Activated CD4-positive, alpha-beta T cell treated with anti-CD3 and anti-CD28 coated beads for 48 hours (primary cell): ENCODE data around the gene GGA1.
A peak's percentile ranks its signal among the peaks of the same experiment; 100 is the strongest.

Experiments used
- DNase-seq: peaks from one replicate; pipeline ENCODE4 v3.0.0-alpha.2; 2020

Gene GGA1, protein sequence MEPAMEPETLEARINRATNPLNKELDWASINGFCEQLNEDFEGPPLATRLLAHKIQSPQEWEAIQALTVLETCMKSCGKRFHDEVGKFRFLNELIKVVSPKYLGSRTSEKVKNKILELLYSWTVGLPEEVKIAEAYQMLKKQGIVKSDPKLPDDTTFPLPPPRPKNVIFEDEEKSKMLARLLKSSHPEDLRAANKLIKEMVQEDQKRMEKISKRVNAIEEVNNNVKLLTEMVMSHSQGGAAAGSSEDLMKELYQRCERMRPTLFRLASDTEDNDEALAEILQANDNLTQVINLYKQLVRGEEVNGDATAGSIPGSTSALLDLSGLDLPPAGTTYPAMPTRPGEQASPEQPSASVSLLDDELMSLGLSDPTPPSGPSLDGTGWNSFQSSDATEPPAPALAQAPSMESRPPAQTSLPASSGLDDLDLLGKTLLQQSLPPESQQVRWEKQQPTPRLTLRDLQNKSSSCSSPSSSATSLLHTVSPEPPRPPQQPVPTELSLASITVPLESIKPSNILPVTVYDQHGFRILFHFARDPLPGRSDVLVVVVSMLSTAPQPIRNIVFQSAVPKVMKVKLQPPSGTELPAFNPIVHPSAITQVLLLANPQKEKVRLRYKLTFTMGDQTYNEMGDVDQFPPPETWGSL

DNA sequence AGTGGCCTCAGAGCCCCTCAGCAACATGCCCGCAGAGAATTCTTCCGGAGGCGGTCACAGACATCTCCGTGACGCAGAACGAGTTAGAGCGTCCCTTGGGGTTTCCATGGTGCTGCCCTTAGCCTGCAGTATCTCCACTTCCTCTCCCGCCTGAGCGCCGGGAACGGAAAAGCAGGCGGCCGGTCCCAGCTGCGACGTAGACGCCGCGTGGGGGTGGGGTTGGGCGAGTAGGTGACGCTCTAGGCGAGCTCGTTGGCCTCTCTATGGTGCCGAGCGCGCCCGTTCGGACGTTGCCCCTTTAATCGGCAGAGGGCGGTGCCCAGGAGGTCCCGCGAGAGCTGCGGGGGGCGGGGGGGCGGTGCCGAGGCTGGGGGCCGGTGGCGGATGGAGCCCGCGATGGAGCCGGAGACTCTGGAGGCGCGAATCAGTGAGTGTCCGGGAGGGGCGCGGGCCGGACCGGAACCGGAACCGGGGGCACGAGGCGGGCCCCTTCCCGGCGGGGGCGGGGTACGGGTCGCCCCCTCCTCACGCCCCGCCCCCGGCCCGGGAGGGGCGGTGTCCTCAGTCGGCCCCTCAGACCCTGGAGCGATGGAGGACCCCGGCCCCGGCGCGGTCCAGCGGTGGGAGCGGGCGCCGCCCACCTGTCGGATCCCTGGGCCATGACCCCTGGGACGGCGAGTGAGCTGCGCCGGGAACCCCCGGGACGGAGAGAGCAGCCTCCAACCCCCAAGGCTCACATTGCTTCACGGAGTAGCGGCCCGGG lies at the start of gene GGA1:
Gene GGA1, plus strand, starts transcription at position 358 of the 763 bp plus-strand sequence. Its CDS starts 27 bp downstream, at position 385.
- DNase-seq = peak; percentile 97

DNA sequence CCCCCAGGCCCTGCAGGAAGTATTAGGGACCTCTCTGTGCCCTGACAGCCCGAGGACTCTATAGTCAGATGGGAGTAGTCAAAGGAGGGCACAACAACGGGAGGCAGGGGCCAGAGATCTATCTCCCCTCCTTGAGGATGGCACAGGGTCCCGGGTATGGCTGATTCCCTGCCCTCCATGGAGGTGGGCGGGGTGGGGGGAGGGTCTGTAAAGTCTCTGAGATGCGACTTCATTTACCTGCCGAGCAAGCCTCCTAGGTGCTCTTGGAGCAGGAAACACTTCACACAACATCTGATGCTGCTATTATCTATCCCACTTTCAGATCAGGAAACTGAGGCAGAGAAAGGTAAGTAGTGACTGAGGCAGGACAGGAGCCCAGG lies 49.1 kb upstream of the GGA1 start:
- no peak for DNase-seq

DNA sequence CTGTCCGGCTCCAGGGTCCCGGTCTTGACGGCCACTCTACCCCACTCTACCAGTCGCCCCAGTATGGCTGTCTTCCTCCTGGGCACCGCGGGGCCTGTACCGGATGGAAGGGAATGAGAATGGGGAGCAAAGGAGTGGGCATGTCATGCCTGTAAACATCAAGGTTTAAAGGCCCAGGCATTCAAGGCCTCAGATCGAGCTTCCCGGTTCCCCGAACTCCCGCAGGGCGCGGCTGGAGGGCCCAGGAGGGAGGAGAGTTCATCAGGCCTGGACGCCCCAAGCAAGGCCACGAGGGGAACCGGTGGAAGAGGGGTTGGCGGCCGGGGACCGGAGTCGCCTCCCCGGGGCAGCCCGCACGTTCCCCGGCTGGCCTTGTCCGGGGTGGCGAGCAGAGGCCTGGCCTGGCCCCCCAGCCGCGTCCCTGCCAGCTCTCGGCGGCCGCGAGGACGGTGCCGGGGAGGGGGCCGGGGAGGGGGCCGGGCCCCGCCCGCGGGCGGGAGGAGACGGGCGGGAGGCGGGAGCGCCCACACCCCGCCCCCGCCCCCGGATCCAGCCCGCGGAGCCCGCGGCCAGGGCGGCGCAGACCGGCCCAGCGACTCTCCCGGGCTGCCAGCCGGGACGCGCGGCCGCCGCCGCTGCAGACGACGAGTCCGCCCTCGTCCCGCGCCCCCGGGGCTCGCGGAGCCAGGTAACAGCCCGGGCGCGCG lies 48.6 kb upstream of the GGA1 start, which contains the start of gene CDC42EP1:
Gene CDC42EP1, plus strand, starts transcription at position 580 of the 707 bp plus-strand sequence. CDS start 5,870 bp downstream, outside the sequence.
- DNase-seq = no peak

DNA sequence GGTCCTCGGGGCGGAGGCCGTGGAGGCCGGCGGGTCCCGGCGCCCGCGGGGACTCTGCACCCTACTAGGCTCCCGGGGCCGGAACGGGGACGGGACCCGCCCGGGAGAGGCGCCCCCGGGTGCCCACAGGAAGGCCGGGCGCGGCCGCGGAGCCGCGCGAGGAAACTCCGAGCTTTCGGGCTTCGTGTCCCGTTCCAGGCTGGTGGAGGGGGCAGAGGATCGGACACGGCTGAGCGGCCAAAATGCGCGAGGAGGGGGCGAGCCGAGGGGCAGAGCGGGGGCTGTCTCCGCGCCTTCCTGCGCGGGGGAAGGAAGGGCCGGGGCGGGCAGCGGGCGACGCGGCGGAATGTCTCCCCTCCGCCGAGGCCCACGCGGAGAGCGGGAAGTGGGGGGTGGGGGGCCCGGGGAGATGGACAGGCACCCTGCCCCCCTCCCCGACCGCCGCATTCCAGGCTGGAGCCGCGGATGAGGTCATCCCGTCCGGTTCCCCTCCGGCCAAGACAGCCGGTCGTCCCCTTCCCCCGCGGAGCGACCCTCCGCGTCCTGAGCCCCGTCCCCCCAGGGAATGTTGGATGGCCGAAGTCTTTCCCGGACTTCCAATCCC lies 47.9 kb upstream of the GGA1 start:
- no peak for DNase-seq

DNA sequence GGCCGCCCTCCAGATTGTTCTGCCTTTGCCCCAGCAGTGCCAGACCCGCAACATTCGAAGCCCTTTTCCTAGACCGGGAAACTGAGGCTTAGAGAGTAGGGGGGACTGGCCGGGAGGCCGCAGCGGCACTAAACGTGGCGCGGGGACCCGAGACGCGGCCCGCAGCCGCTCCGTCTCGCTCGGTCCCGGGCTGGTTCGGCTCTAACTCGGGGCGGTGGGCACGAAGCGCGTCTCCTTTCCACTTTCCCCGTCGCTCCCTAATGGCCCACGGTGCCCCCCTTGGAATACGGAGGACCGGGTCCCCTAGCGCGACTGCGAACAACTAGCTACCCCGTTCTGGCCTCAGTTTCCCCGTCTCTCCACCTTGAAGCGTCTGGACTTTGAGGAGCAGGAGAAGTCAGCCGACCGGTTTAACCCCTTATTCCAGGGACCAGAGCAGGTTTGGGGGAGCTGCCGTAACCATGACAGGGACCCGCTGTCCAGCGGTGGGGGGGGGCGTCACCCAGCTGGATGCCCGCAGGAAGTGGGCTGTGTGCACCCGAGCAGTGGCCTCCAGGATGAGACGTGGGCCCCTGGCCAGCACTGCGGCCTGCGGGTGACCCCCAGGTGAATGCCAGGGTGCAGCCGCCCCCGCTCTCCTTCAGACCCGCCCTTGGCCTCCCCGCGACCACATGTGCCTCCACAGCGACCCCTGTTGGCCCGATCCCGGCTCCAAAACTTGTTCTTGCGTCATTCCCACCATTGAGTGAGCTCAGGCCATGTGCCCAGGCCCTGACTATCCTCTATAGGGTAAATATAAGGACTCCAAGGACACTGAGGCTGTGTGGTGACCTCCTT lies 47.2 kb upstream of the GGA1 start:
- DNase-seq = peak; percentile 92

DNA sequence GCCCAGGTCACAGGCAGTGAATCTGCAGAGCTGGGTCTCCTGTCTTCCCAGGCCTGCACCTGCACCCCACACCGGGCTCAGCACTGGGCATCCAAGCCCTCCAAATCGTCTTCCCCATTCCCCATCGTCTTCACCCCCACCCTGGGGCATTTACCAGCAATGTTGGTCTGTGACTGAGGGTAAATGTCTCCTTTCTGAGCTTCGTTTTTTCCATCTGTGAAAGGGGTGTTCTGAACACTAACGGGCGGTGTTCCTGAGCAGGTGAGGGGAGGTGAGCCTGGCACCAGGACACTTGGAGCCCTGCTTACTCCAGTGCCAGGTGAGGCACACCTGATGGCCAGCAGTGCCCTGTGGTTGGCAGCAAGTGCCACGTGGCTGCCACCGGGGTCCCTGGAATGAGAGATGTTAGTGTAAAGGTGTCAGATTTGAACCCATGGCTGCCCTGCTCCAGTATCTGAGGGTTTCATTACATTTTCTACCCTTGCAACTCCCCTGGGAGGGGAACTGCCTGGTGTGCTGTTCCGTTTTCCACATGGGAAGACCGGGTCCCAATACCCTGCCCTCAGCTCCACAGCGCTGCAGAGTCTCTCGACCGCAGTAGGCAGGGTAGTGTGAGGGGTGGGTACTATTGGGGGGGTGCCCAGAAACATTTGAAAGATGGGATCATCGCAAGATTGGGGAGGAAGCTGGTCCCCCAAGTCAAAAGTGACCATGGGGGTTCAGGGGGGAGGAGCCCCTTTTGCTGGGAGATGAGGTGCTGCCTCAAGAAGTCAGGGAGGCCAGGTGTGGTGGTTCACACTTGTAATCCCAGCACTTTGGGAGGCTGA lies 46.4 kb upstream of the GGA1 start:
- no peak for DNase-seq

DNA sequence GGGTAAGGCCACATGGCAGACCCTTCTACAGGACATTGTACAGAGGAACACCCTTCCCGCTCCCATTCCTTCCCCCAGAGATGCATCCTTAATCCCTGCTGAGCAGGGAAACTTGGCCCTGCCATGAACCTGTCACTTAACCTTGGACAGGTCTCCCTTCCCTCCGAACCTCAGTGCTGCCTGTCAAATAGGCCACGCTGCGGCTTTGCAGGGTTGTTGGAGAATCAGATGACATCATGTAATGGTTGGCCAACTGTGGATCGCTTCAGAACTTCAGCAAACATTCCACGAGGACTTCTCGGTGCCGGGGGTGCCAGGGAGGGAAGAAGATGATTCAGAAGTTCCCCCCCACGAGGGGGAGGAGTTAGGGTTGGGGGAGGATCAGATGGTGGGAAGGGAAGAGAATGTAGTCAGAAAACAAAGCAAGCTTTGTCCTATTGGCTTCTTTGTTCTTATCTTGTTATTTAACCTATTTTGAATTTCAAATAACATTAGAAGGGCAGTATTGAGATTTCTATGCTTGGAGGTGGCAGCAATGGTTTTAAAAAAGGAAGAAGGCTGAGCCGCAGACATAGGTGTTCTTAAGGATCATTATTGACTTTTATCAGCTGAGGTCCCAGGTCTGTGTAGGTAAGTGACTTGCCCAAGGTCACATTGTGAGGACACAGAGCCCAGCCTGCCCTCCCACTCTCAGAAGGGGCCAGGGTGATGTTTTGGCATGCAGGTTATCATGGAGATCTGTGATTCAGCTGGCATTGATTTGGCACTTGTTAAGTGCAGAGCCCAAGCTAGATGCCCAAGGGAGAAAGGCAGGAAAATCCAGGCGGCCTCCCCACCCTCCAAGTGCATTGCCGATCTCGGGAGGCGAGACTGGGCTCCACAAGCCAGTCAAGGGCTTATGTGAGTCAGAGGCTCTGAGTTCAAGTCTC lies 45.2 kb upstream of the GGA1 start:
- no peak for DNase-seq

DNA sequence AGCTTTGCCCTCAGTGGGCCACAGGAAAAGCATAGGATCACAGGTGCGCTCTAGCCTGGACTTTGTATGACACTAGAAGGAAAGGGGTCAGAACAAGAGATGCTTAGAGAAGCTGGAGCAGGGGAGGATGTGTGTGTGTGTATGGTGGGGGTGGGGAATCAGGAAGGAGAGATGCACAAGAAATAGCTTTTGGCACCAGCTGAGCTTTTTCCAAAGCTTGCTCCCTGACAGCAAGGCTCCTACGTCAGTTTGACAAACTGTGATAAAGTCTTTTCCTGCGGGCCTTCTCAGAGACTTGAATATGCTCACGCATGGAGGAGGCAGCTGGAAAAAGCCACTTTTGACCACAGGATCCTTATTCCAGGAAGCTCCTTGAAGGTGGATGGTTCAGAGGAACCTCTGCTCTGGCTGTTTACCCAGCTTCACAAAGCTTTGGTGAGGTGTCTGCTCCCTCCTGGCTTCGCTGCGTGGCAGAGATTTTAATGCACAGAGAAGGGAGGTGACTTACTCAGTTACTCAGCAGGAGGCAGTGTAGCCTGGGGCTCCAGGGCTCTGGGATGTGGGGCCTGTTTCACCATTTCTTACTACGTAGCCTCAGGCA lies 44.4 kb upstream of the GGA1 start:
- no peak for DNase-seq

DNA sequence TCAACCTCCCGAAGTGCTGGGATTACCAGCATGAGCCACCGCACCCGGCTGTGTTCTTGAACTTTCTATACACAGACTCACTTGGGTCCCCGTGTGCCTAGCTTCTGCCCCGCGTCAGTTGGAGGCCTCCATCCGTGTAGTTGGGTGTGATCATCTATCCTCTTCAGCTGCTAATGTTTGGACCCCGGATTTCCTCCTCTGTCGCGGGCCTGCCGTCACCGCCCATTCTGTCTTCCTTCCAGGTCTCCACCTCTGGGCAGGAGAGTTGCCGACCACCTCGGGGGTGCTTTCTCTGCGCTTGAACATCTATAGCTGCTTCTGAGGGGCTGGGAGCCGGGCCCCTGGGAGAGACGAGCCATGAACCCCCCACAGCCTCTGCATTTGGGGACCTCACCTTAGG lies 42.8 kb upstream of the GGA1 start:
- DNase-seq = no peak

DNA sequence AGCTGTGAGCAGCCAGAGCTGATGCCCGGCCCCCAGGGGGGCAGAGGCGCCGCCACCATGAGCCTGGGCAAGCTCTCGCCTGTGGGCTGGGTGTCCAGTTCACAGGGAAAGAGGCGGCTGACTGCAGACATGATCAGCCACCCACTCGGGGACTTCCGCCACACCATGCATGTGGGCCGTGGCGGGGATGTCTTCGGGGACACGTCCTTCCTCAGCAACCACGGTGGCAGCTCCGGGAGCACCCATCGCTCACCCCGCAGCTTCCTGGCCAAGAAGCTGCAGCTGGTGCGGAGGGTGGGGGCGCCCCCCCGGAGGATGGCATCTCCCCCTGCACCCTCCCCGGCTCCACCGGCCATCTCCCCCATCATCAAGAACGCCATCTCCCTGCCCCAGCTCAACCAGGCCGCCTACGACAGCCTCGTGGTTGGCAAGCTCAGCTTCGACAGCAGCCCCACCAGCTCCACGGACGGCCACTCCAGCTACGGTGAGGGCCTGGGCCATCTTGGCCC lies 42.3 kb upstream of the GGA1 start:
- DNase-seq = peak; percentile 37

DNA sequence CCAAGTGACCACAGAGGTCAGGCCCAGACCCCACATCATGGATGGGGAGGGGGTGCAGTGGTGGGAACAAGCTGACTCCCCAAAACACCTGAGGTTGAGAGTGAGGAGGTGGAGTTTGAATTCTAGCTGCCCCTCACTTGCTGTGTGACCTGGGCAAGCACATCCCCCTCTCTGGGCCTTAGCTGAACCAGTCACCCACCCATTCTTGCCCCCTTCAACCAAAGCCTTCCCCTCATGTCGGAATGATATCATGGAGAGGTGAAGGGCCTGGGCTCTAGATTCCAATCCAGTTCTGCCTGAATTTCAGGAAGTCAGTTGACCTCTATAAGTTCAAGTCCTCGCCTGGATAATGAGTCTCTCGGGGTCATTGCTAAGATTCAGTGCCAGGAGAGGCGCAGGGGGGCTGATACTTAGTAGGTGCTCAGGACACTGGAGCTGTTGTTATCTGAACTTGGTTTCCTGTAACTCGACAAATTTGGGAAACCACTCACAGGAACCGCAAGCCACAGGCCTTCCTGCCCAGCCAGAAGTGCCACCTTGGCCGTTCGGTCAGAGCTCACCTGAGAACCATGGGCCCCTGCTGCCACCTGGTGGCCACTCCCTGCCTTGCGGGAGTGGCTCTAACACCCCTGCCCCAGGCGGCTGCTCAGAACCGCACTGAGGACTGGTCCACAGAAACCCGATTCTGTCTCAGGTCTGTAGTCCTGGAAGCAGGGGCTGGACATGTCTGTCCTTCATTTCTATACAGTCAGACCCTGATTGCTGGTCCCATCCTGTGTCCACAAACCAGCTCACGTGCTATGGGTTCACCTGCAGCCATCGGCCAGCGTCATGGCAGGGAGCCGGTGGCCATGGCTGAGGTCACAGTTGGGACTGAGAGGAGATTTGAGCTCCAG lies 41.5 kb upstream of the GGA1 start:
- peak; percentile 94 for DNase-seq

DNA sequence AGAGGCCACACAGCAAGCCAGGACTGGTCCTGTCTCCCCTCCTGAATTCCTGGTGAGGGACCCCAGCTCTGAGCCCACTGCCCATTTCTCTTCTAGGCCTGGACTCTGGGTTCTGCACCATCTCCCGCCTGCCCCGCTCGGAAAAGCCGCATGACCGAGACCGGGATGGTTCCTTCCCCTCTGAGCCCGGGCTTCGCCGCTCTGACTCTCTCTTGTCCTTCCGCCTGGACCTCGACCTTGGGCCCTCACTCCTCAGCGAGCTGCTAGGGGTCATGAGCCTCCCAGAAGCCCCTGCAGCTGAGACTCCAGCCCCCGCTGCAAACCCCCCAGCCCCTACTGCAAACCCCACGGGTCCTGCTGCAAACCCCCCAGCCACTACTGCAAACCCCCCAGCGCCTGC lies 40.6 kb upstream of the GGA1 start:
- no peak for DNase-seq

DNA sequence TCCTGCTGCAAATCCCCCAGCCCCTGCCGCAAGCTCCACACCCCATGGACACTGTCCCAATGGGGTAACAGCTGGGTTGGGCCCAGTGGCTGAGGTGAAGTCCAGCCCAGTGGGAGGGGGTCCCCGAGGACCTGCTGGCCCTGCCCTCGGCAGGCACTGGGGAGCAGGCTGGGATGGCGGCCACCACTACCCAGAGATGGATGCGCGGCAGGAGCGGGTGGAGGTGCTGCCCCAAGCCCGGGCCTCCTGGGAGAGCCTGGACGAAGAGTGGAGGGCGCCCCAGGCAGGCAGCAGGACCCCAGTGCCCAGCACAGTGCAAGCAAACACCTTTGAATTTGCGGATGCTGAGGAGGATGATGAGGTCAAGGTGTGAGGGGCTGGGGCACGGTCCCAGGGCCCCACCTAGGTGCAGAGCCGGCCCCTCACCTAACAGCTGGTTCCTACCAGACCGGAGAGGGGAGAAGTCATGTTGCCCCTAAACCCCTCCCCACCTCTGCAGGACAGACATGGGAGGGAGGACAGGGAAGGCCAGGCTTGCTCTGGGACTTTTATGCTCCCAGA lies 40.1 kb upstream of the GGA1 start:
- DNase-seq = no peak

DNA sequence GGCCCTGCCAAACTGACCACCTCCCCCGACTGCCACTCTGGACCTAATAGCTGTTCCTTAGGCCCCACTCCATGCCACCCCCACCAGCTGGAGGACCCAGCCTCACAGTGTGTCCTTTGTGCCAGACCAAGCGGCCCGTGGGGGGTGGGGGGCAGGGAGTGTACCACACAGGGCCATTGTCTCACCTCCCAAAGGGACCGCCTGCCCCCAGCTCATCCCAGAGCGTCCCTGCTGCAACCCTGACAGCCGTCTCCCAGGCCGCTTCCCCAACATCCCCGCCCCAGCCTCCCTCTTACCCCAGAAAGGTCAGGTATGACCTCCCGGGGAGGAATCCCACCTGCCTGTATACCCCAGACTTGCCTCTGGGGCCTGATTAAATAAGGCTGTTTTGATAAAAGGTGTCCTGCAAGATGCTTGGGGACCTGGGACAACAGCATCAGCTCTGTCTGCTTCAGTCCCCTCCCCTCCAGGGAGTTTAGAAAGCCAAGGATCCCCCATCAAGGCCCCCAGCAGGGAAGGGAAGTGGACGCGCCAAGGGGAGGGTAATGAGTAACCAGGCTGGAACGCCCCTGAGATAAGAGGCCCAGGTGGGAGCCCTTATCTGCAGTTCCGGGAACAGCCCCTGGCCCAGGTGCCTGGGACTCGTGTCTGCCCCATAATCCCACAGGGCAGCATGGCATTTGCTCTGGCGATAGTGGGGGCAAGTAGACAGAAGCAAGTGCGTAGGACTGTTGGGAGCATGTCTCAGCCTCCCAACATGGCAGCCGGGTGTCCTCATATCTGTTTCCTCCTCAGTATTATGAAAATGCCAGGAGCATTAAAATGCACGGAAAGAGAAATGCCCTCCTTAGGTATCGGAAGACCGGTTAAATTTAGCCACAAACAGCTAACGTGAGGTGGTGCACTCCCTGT lies 39.4 kb upstream of the GGA1 start:
- no peak for DNase-seq

DNA sequence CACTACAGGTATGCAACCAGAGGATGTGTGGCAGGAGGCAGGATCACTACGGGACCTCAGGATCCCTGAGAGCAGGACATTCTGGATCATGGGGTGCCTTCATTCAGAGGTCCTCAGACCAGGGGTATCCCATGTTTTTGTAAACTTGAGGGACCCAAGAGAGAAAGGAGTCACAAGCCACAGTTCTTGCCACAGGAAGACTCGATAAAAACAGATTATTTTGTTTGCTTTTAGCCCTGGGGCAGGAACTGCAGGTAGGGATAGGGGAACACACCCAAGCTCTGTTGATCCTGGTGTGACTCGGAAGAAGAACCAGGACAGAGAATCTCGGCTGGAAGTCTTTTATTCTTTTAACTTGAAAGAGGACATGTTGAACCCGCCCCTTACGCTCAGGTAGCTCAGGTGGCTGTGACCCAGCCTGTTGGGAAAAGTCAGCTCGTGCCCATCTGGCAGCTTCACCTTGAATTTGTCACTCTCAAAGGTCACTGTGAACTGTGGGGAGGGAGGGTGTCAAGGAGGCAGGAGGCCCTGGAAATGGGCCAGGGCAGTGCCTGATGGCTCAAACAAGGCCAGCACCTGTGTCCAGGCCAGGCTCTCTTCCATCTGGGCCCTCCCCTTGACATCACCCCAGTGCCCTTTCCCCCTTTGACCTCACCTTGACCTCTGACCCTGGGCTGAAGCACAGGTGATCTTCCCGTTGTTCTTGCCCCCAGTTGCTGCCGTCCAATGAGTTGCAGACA lies 38.5 kb upstream of the GGA1 start:
- no peak for DNase-seq

DNA sequence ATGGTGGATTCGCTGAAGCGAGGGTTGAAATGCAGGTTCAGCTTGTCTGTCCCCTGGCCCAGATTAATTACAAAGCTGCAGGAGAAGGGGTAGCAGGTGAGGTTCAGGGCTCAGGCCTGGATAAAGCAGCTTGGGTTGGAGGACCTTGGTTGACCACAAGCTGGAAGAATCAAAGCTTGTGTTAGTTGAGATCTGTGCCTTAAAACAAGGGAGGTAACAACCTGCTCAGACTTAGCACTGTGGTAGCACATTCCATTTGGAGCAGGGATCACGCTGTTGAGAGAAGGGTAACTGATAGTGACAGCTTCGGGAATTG lies 38.0 kb upstream of the GGA1 start:
- no peak for DNase-seq
